K562 (cell line): ENCODE data around the gene HEXIM2. TPM values are rescaled to one million over a fixed set of nuclear protein-coding genes. Genes with fewer than 3 reads are reported as not detected.

ENCODE experiments used
- ATF1 ChIP-seq, 2 experiments: fragments of 450-650 bp in 1 of 2; IDR thresholded peaks; 2 replicates each; pipeline ENCODE4 v1.6.1; 2016; ENCODE audit warnings: missing compliant biosample characterization in 1 of 2, missing genetic modification characterization in 1 of 2
- BRCA1 ChIP-seq, 2 experiments: fragments of 450-650 bp in 1 of 2; sonication (generic) in 1 of 2; formaldehyde crosslinking in 1 of 2; IDR thresholded peaks; 2 replicates each; pipeline versions ENCODE4 v1.5.0 to v1.6.1; 2017 to 2020; ENCODE audit warnings: mild to moderate bottlenecking in 1 of 2, missing genetic modification reagents in 1 of 2
- CEBPG ChIP-seq, 3 experiments: fragments of 200-800 bp in 1 of 3; sonication (Bioruptor generic) in 1 of 3; sonication (generic) in 1 of 3; formaldehyde crosslinking in 1 of 3; IDR thresholded peaks in 2 of 3; conservative IDR thresholded peaks in 1 of 3; 2 replicates each; pipeline versions ENCODE4 v1.6.1 to v1.8.0; 2016 to 2022; ENCODE audit warnings: missing compliant biosample characterization in 2 of 3, missing genetic modification characterization in 2 of 3, mild to moderate bottlenecking in 1 of 3, missing genetic modification reagents in 1 of 3
- EHMT2 ChIP-seq: fragments of 450-650 bp; IDR thresholded peaks from 2 replicates; pipeline ENCODE4 v1.6.1; 2018; ENCODE audit warnings: antibody characterized with exemption
- ELF1 ChIP-seq: fragments of 200-800 bp; sonication (Bioruptor generic); IDR thresholded peaks from 2 replicates; pipeline ENCODE4 v1.6.1; 2016; ENCODE audit warnings: missing genetic modification characterization, missing compliant biosample characterization
- FOXP4 ChIP-seq: sonication (generic); formaldehyde crosslinking; IDR thresholded peaks from 2 replicates; pipeline ENCODE4 v1.8.0; 2022; ENCODE audit warnings: mild to moderate bottlenecking, missing genetic modification reagents, borderline replicate concordance
- HDAC2 ChIP-seq: fragments of 450-650 bp; IDR thresholded peaks from 2 replicates; pipeline ENCODE4 v1.6.1; 2016; ENCODE audit warnings: mild to moderate bottlenecking
- HEY1 ChIP-seq: fragments of 250-450 bp; sonication (Bioruptor Pico); IDR thresholded peaks from 2 replicates; pipeline ENCODE4 v1.5.0; 2020; ENCODE audit warnings: mild to moderate bottlenecking, moderate library complexity, borderline replicate concordance
- HNRNPK ChIP-seq: fragments of 200-400 bp; formaldehyde crosslinking; IDR thresholded peaks from one replicate; pipeline ENCODE4 v1.6.1; 2018; ENCODE audit warnings: mild to moderate bottlenecking, low read depth, low read length; ENCODE audit not compliant: poor library complexity, severe bottlenecking
- MEF2D ChIP-seq: conservative IDR thresholded peaks from 2 replicates; pipeline ENCODE4 v1.6.1; 2016; ENCODE audit warnings: low read depth, missing genetic modification characterization, missing compliant biosample characterization
- NFE2L1 ChIP-seq: fragments of 450-650 bp; IDR thresholded peaks from 2 replicates; pipeline ENCODE4 v1.6.1; 2016; ENCODE audit warnings: missing genetic modification characterization, low read depth, mild to moderate bottlenecking, missing compliant biosample characterization, moderate library complexity, borderline replicate concordance
- PRPF4 ChIP-seq: fragments of 200-400 bp; formaldehyde crosslinking; IDR thresholded peaks from one replicate; pipeline ENCODE4 v1.6.1; 2017; ENCODE audit warnings: low read length, low read depth, mild to moderate bottlenecking; ENCODE audit not compliant: insufficient read depth, poor library complexity, severe bottlenecking
- SP1 ChIP-seq: sonication (generic); formaldehyde crosslinking; IDR thresholded peaks from 2 replicates; pipeline ENCODE4 v1.8.1; 2022; ENCODE audit warnings: mild to moderate bottlenecking, missing genetic modification reagents
- TCF15 ChIP-seq: fragments of 250-450 bp; sonication (Bioruptor Pico); IDR thresholded peaks from 2 replicates; pipeline ENCODE4 v1.8.0; 2022; ENCODE audit warnings: moderate library complexity, mild to moderate bottlenecking, inconsistent platforms
- ZBTB17 ChIP-seq: fragments of 450-650 bp; formaldehyde crosslinking; IDR thresholded peaks from 2 replicates; pipeline ENCODE4 v1.4.0; 2020; ENCODE audit warnings: mild to moderate bottlenecking
- ZNF143 ChIP-seq: sonication (generic); formaldehyde crosslinking; IDR thresholded peaks from 2 replicates; pipeline ENCODE4 v1.9.0; 2022; ENCODE audit warnings: mild to moderate bottlenecking, missing genetic modification reagents
- ZNF780A ChIP-seq: fragments of 250-450 bp; sonication (Bioruptor Pico); IDR thresholded peaks from 2 replicates; pipeline ENCODE4 v1.5.0; 2021; ENCODE audit warnings: mild to moderate bottlenecking
- ZSCAN32 ChIP-seq: fragments of 450-650 bp; formaldehyde crosslinking; IDR thresholded peaks from 2 replicates; pipeline ENCODE4 v1.4.0; 2020; ENCODE audit warnings: mild to moderate bottlenecking, moderate library complexity
- polyA plus RNA-seq, 8 experiments: library from polyadenylated mRNA; depleted of rRNA in 4 of 8; stranded (reverse) in 5 of 8; unstranded in 3 of 8; fragments of >200 nt; fragmentation: Nextera tagmentation in 2 of 8; fragmentation: Illumina TruSeq in 1 of 8; extraction: Ambion mirVana in 2 of 8; extraction: Trizol in 1 of 8; gene quantifications; 2 replicates each; pipeline versions ENCODE4 v1.2.1 to v1.2.3, GENCODE V29; 2011 to 2014; ENCODE audit warnings: inconsistent platforms in 1 of 8, missing spikeins in 1 of 8
- total RNA-seq, 7 experiments: library from RNA; depleted of rRNA in 6 of 7; stranded (reverse); fragments of >200 nt in 6 of 7; fragmentation: Illumina TruSeq in 2 of 7; extraction: Trizol in 2 of 7; gene quantifications; 2 replicates each; pipeline versions ENCODE4 v1.2.1 to v1.2.3, GENCODE V29; 2011 to 2021; ENCODE audit warnings: low replicate concordance in 1 of 7
- TF ChIP-seq, protein P1 (sequence below): sonication (generic); formaldehyde crosslinking; IDR thresholded peaks from 2 replicates; pipeline ENCODE4 v1.8.0; 2022; ENCODE audit warnings: missing genetic modification reagents, mild to moderate bottlenecking, moderate library complexity, borderline replicate concordance
- TF ChIP-seq, protein P2 (sequence below): fragments of 450-650 bp; IDR thresholded peaks from 2 replicates; pipeline ENCODE4 v1.6.1; 2017; ENCODE audit warnings: antibody characterized with exemption, mild to moderate bottlenecking

Gene HEXIM2
- total and polyA plus RNA-seq, 9 of the 15 experiments (the other 6 are each of a cell fraction or from before 2014, with no cell fraction given) = 0.69 to 3.4 (median 1.1) TPM; not detected in 2

DNA sequence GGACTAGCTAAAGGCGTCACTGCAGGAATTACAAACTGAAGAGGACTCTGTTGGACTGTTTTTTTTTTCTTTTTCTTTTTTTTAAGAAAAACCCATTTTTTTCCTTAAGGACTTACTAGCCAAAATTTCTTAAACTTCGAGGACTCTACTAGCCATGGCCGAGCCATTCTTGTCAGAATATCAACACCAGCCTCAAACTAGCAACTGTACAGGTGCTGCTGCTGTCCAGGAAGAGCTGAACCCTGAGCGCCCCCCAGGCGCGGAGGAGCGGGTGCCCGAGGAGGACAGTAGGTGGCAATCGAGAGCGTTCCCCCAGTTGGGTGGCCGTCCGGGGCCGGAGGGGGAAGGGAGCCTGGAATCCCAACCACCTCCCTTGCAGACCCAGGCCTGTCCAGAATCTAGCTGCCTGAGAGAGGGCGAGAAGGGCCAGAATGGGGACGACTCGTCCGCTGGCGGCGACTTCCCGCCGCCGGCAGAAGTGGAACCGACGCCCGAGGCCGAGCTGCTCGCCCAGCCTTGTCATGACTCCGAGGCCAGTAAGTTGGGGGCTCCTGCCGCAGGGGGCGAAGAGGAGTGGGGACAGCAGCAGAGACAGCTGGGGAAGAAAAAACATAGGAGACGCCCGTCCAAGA lies 12.5 kb upstream of the HEXIM2 start (continued):
- TF ChIP-seq HNRNPK = no peak
- TF ChIP-seq EHMT2 = no peak
- no peak for TF ChIP-seq CEBPG (CRISPR knock-in tag; IDR thresholded peaks at IDR 0.05)
- TF ChIP-seq CEBPG (tag; conservative IDR thresholded peaks at IDR 0.05 in 1 of 2, IDR thresholded peaks at IDR 0.05 in 1 of 2) = no peak
- TF ChIP-seq HEY1 (CRISPR knock-in tag) = no peak
- TF ChIP-seq ZNF143 = no peak
- TF ChIP-seq NFE2L1 (tag) = no peak
- TF ChIP-seq FOXP4 = no peak
- TF ChIP-seq, protein P1, sequence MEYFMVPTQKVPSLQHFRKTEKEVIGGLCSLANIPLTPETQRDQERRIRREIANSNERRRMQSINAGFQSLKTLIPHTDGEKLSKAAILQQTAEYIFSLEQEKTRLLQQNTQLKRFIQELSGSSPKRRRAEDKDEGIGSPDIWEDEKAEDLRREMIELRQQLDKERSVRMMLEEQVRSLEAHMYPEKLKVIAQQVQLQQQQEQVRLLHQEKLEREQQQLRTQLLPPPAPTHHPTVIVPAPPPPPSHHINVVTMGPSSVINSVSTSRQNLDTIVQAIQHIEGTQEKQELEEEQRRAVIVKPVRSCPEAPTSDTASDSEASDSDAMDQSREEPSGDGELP = peak; percentile 14; the same call in 1 of the 2 replicates
- TF ChIP-seq, protein P2, sequence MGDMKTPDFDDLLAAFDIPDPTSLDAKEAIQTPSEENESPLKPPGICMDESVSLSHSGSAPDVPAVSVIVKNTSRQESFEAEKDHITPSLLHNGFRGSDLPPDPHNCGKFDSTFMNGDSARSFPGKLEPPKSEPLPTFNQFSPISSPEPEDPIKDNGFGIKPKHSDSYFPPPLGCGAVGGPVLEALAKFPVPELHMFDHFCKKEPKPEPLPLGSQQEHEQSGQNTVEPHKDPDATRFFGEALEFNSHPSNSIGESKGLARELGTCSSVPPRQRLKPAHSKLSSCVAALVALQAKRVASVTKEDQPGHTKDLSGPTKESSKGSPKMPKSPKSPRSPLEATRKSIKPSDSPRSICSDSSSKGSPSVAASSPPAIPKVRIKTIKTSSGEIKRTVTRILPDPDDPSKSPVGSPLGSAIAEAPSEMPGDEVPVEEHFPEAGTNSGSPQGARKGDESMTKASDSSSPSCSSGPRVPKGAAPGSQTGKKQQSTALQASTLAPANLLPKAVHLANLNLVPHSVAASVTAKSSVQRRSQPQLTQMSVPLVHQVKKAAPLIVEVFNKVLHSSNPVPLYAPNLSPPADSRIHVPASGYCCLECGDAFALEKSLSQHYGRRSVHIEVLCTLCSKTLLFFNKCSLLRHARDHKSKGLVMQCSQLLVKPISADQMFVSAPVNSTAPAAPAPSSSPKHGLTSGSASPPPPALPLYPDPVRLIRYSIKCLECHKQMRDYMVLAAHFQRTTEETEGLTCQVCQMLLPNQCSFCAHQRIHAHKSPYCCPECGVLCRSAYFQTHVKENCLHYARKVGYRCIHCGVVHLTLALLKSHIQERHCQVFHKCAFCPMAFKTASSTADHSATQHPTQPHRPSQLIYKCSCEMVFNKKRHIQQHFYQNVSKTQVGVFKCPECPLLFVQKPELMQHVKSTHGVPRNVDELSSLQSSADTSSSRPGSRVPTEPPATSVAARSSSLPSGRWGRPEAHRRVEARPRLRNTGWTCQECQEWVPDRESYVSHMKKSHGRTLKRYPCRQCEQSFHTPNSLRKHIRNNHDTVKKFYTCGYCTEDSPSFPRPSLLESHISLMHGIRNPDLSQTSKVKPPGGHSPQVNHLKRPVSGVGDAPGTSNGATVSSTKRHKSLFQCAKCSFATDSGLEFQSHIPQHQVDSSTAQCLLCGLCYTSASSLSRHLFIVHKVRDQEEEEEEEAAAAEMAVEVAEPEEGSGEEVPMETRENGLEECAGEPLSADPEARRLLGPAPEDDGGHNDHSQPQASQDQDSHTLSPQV = no peak
- TF ChIP-seq MEF2D (tag) = no peak
- TF ChIP-seq ELF1 (tag) = no peak
- TF ChIP-seq HDAC2 = no peak
- TF ChIP-seq ZNF780A = no peak
- TF ChIP-seq ZSCAN32 (CRISPR knock-in tag) = no peak
- TF ChIP-seq BRCA1 (IDR thresholded peaks at IDR 0.05) = no peak
- TF ChIP-seq BRCA1 (CRISPR knock-in tag; IDR thresholded peaks at IDR 0.05) = no peak
- TF ChIP-seq SP1 = peak; percentile 20; the same call in 1 of the 2 replicates
- TF ChIP-seq TCF15 = no peak
- no peak for TF ChIP-seq ZBTB17 (CRISPR knock-in tag)
- no peak for TF ChIP-seq ATF1 (CRISPR knock-in tag; IDR thresholded peaks at IDR 0.05)
- no peak for TF ChIP-seq ATF1 (tag; IDR thresholded peaks at IDR 0.05)
- TF ChIP-seq PRPF4 = peak; percentile 80
